Loucy (cell line): ENCODE measurements around the gene JPH4.

ENCODE experiments used
- CTCF ChIP-seq: fragments of 200-600 bp; sonication (generic); conservative IDR thresholded peaks from 2 replicates; pipeline ENCODE4 v1.5.1; 2014; ENCODE audit warnings: mild to moderate bottlenecking, antibody characterized with exemption, low read length
- EZH2phosphoT487 ChIP-seq: fragments of 200-600 bp; IDR thresholded peaks from 2 replicates; pipeline ENCODE4 v1.6.1; 2018; ENCODE audit warnings: antibody characterized with exemption, mild to moderate bottlenecking, moderate library complexity, borderline replicate concordance

- no peak for TF ChIP-seq CTCF
- TF ChIP-seq EZH2phosphoT487 = no peak
Measured at GRCh38 chr14:23622990-23623389, 44.4 kb upstream of the JPH4 start.
